Measurements from ENCODE around the gene FAM200A.

The FAM200A gene

GRCh38 chr7:99576251-99576650, 24.3 kb upstream of the FAM200A start (continued):
- TF ChIP-seq ZNF544 (tag by site-specific recombination; IDR thresholded peaks at IDR 0.05) (no peak), ELK4 (IDR thresholded peaks at IDR 0.05; ENCODE audit: borderline replicate concordance, low read depth, low read length) (no peak), KLF16 (tag by site-specific recombination; IDR thresholded peaks at IDR 0.05) (no peak), HOXA7 (CRISPR knock-in tag; IDR thresholded peaks at IDR 0.05; ENCODE audit: borderline replicate concordance) (no peak), ZNF518A (tag by site-specific recombination; conservative IDR thresholded peaks at IDR 0.05; ENCODE audit: low read depth) (no peak), ZSCAN30 (tag by site-specific recombination; IDR thresholded peaks at IDR 0.05) (no peak), ZNF777 (tag by site-specific recombination; IDR thresholded peaks at IDR 0.05; ENCODE audit: borderline replicate concordance) (no peak), TRIM28 (IDR thresholded peaks at IDR 0.05; ENCODE audit: borderline replicate concordance, low read length) (no peak), SP2 (tag by site-specific recombination; IDR thresholded peaks at IDR 0.05) (no peak), TSHZ1 (tag by site-specific recombination; IDR thresholded peaks at IDR 0.05; ENCODE audit: borderline replicate concordance) (no peak), ZNF488 (tag by site-specific recombination; IDR thresholded peaks at IDR 0.05) (no peak), BCL11A (tag by site-specific recombination; IDR thresholded peaks at IDR 0.05; ENCODE audit: low read depth) (no peak), ZNF155 (tag by site-specific recombination; IDR thresholded peaks at IDR 0.05) (no peak)

GRCh38 chr7:99573257-99573656, 21.3 kb upstream of the FAM200A start:
- Histone ChIP-seq H3K27ac (ENCODE audit: extremely low read depth, low read depth, low read length) (no peak overlapping the region), H3K9me3 (ENCODE audit: control insufficient read depth, insufficient read depth, low read depth, low read length) (no peaks in the 10 kb centered on the region), H3K4me1 (ENCODE audit: control insufficient read depth, insufficient read depth, low read length) (peaks cover 4% of the 10 kb centered on the region; the same call in 1 of the 2 replicates), H3K36me3 (ENCODE audit: control insufficient read depth in 2 of 2, insufficient read depth in 1 of 2, low read length in 2 of 2) (peaks cover 22 to 60% of the 10 kb centered on the region in 2 experiments), H3K4me3 (ENCODE audit: low read depth, low read length) (no peak overlapping the region)
- POLR2A ChIA-PET, result no interaction called here
- CTCF ChIA-PET, result no interaction called here
- TF ChIP-seq ZBTB44 (tag by site-specific recombination; IDR thresholded peaks at IDR 0.05) (no peak), KLF16 (tag by site-specific recombination; IDR thresholded peaks at IDR 0.05) (no peak), ZNF660 (tag by site-specific recombination; IDR thresholded peaks at IDR 0.05) (no peak), ZNF280C (tag by site-specific recombination; IDR thresholded peaks at IDR 0.05) (no peak), ZNF133 (tag by site-specific recombination; IDR thresholded peaks at IDR 0.05) (no peak), KLF9 (tag by site-specific recombination; IDR thresholded peaks at IDR 0.05; ENCODE audit: low read depth) (no peak), ZFP69B (tag by site-specific recombination; IDR thresholded peaks at IDR 0.05) (no peak), GLI4 (tag by site-specific recombination; IDR thresholded peaks at IDR 0.05) (no peak), ZNF704 (tag by site-specific recombination; IDR thresholded peaks at IDR 0.05) (no peak), ZBTB21 (tag by site-specific recombination; IDR thresholded peaks at IDR 0.05) (no peak)
